H1 (cell line): ENCODE data around the gene WWP2. TPM values are rescaled to one million over a fixed set of nuclear protein-coding genes. Genes with fewer than 3 reads are reported as not detected.

ENCODE experiments used
- BACH1 ChIP-seq: IDR thresholded peaks from 2 replicates; pipeline ENCODE4 v1.6.1; 2012; ENCODE audit warnings: low read length, improper control_type of control experiment
- CEBPB ChIP-seq: IDR thresholded peaks from 2 replicates; pipeline ENCODE4 v1.6.1; 2012; ENCODE audit warnings: low read depth, low read length
- CHD7 ChIP-seq: fragments of 300-600 bp; sonication (generic); IDR thresholded peaks from 2 replicates; pipeline ENCODE4 v1.7.1; 2012; ENCODE audit warnings: low read length, moderate library complexity, mild to moderate bottlenecking, inconsistent platforms; ENCODE audit not compliant: insufficient replicate concordance
- E2F6 ChIP-seq: IDR thresholded peaks from 2 replicates; pipeline ENCODE4 v1.6.1; 2012; ENCODE audit warnings: inconsistent platforms
- JUN ChIP-seq: IDR thresholded peaks from 2 replicates; pipeline ENCODE4 v1.6.1; 2011; ENCODE audit warnings: low read depth, mild to moderate bottlenecking, improper control_type of control experiment, low read length
- KDM4A ChIP-seq: IDR thresholded peaks from one replicate; pipeline ENCODE4 v1.7.1; 2012; ENCODE audit warnings: low read depth, mild to moderate bottlenecking, moderate library complexity, low read length, inconsistent platforms; ENCODE audit not compliant: severe bottlenecking
- PHF8 ChIP-seq: fragments of 200-600 bp; sonication (generic); conservative IDR thresholded peaks from 2 replicates; pipeline ENCODE4 v1.7.1; 2012; ENCODE audit warnings: low read depth, mild to moderate bottlenecking, inconsistent platforms, low read length, moderate library complexity
- RBBP5 ChIP-seq: IDR thresholded peaks from 2 replicates; pipeline ENCODE4 v1.7.1; 2012; ENCODE audit warnings: low read depth, mild to moderate bottlenecking, inconsistent platforms, low read length, moderate library complexity, borderline replicate concordance
- polyA plus RNA-seq, 7 experiments: library from polyadenylated mRNA; depleted of rRNA in 3 of 7; stranded (reverse) in 5 of 7; unstranded in 2 of 7; fragments of >200 nt in 5 of 7; fragments of 200-250 nt in 2 of 7; gene quantifications; 1 replicate in 5 of 7; 2 replicates in 1 of 7; 4 replicates in 1 of 7; pipeline versions ENCODE4 v1.2.1 to v1.2.3, GENCODE V29; 2011 to 2013; ENCODE audit warnings: missing spikeins in 2 of 7, mixed read lengths in 2 of 7
- total RNA-seq: library from RNA; stranded (reverse); fragmentation: NEBNext Ultra II Directional; extraction: Animal tissue kit (Norgen Biotek cat#: 25700); gene quantifications from 2 replicates; pipeline ENCODE4 v1.2.1, GENCODE V29; 2021

Gene WWP2
- total and polyA plus RNA-seq, 2 of the 8 experiments (the other 6 are each of a cell fraction or from before 2014, with no cell fraction given): 14.1 to 42.2 TPM

- TF ChIP-seq CHD7 (no peak), PHF8 (peak; percentile 99), BACH1 (no peak), JUN (no peak), E2F6 (peak; percentile 54), KDM4A (peak; percentile 56), RBBP5 (0 out of 2 replicates have a peak, but pooled peaks have one; percentile 43), CEBPB (no peak)
Measured at GRCh38 chr16:69754469-69755310, 7.4 kb upstream of the WWP2 start, which contains the start of gene NOB1 (continued).
